Body of pancreas (tissue), 4 donors: ENCODE results near the gene SCIMP. TPM values are rescaled to one million over a fixed set of nuclear protein-coding genes. Genes with fewer than 3 reads are reported as not detected.

Experiments used
- ATAC-seq: fragments of 150-250 bp; one replicate; pipeline ENCODE4 v1.9.1; 2016
- DNase-seq, 4 donors: peaks; one replicate each; pipeline ENCODE4 v3.0.0-alpha.2; 2019
- H3K27ac ChIP-seq, 4 donors: fragments of 200-600 bp; sonication (generic); 1 replicate in 3 of 4; 2 replicates in 1 of 4; pipeline versions ENCODE4 v1.5.1 to v1.6.1; 2016 to 2019; ENCODE audit warnings: mild to moderate bottlenecking in 1 of 4, mixed read lengths in 1 of 4, moderate library complexity in 1 of 4
- H3K27me3 ChIP-seq, 2 donors: fragments of 200-600 bp; sonication (generic); one replicate each; pipeline ENCODE4 v1.6.0; 2016; ENCODE audit warnings: mild to moderate bottlenecking in 1 of 2
- H3K36me3 ChIP-seq, 2 donors: fragments of 200-600 bp; sonication (generic); replicated peaks in 1 of 2; 2 replicates each; pipeline ENCODE4 v1.5.1; 2016; ENCODE audit warnings: low read depth in 2 of 2; ENCODE audit not compliant: insufficient read depth in 1 of 2
- H3K4me1 ChIP-seq: fragments of 200-600 bp; sonication (generic); one replicate; pipeline ENCODE4 v1.6.0; 2016
- H3K4me3 ChIP-seq, 2 donors: fragments of 200-600 bp; sonication (generic); 1 replicate in 1 of 2; 2 replicates in 1 of 2; pipeline ENCODE4 v1.5.1; 2016 to 2019
- H3K9me3 ChIP-seq, 3 donors: fragments of 200-600 bp; sonication (generic); 1 replicate in 2 of 3; 2 replicates in 1 of 3; pipeline ENCODE4 v1.5.1; 2016
- POLR2A ChIP-seq, 3 donors: fragments of 450-650 bp; IDR thresholded peaks; one replicate each; pipeline ENCODE4 v1.6.1; 2016; ENCODE audit warnings: antibody characterized with exemption in 3 of 3, mild to moderate bottlenecking in 2 of 3
- WGBS, 2 donors: methylation state at CpG; one replicate each; pipeline ENCODE4 v1.1.5; 2017; 5-methylcytosine and 5-hydroxymethylcytosine counted together
- intact Hi-C: fragments of 100-400 bp; cut with DNase I; formaldehyde crosslinking; loops from one replicate; pipeline ENCODE4 v1.15.1; 2023
- total RNA-seq, 2 donors: library from RNA; depleted of rRNA; stranded (reverse); fragments of >200 nt; gene quantifications; one replicate each; pipeline ENCODE4 v1.1.0, GENCODE V29; 2016
- TF ChIP-seq, protein P1 (sequence below), 7 experiments: fragments of 450-650 bp in 4 of 7; fragments of 200-600 bp in 3 of 7; sonication (generic) in 3 of 7; IDR thresholded peaks; one replicate each; pipeline ENCODE4 v1.5.1; 2016 to 2019; ENCODE audit warnings: antibody characterized with exemption in 7 of 7

Gene SCIMP
- total RNA-seq, 2 donors from 2014 or later: 0.33 to 2.1 TPM

DNA sequence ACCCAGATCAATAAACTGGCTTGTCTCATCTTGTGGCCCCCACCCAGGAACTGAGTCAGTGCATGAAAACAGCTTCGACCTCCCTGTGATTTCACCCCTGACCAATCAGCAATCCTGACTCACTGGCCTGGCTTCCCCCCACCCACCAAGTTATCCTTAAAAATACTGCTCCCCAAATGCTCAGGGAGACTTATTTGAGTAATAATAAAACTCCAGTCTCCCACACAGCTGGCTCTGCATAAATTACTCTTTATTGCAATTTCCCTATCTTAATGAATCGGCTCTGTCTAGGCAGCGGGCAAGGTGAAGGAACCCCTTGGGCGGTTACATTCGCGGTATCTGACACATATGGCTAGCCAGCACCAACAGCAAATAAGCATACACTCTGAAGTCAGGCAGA lies 37.7 kb upstream of the SCIMP start:
- intact Hi-C loops: no loop called here
- H3K27ac ChIP-seq: no peak overlapping the region
- TF ChIP-seq, protein P1, sequence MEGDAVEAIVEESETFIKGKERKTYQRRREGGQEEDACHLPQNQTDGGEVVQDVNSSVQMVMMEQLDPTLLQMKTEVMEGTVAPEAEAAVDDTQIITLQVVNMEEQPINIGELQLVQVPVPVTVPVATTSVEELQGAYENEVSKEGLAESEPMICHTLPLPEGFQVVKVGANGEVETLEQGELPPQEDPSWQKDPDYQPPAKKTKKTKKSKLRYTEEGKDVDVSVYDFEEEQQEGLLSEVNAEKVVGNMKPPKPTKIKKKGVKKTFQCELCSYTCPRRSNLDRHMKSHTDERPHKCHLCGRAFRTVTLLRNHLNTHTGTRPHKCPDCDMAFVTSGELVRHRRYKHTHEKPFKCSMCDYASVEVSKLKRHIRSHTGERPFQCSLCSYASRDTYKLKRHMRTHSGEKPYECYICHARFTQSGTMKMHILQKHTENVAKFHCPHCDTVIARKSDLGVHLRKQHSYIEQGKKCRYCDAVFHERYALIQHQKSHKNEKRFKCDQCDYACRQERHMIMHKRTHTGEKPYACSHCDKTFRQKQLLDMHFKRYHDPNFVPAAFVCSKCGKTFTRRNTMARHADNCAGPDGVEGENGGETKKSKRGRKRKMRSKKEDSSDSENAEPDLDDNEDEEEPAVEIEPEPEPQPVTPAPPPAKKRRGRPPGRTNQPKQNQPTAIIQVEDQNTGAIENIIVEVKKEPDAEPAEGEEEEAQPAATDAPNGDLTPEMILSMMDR (IDR thresholded peaks at IDR 0.05): no peak
- no peak for TF ChIP-seq POLR2A (IDR thresholded peaks at IDR 0.05)
- peaks cover 7% of the 10 kb centered on the region for H3K4me1 ChIP-seq
- ATAC-seq (no peak), DNase-seq (no peak)
- 76 to 83% methylated on average over 6 of the region's 6 CpGs for WGBS, 2 donors
- no peak overlapping the region for H3K4me3 ChIP-seq
- H3K36me3 ChIP-seq: no peaks in the 10 kb centered on the region
- no peaks in the 10 kb centered on the region for H3K27me3 ChIP-seq
- H3K9me3 ChIP-seq: no peaks in the 10 kb centered on the region

DNA sequence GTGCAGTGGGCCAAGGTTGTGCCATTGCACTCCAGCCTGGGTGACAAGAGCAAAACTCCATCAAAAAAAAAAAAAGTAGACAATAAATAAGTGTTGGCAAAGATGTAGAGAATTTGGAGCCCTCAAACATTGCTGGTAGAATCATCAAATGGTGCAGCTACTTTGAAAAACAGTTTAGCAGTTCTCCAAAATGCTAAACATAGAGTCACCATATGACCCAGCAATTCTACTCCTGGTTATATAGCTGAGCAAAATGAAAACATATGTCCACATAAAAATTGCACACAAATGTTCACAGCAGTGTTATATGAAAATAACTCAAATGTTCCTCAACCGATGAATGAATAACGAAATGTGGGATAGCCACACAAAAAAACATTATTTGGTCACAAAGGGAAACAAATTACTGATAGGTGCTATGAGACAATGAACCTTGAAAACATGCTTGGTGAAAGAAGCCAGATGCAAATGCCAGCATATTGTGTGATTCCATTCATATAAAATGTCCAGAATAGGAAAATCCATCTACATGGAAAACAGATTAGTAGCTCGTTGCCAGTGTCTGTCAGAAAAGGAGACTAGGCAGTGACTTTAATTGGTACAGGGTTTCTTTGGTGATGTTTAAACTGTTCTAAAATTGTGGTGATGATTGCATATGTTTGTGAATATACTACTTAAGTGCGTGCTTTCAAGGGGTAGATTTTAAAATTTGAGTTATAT lies 34.7 kb upstream of the SCIMP start:
- ATAC-seq (no peak), DNase-seq (no peak)
- intact Hi-C loops: no loop called here
- H3K4me1 ChIP-seq: no peaks in the 10 kb centered on the region
- H3K4me3 ChIP-seq: no peak overlapping the region
- TF ChIP-seq, protein P1 (IDR thresholded peaks at IDR 0.05): no peak
- no peak for TF ChIP-seq POLR2A (IDR thresholded peaks at IDR 0.05)
- H3K9me3 ChIP-seq: no peaks in the 10 kb centered on the region
- no peaks in the 10 kb centered on the region for H3K36me3 ChIP-seq
- no peak overlapping the region for H3K27ac ChIP-seq
- 83 to 84% methylated on average over 4 of the region's 4 CpGs for WGBS, 2 donors
- H3K27me3 ChIP-seq: no peaks in the 10 kb centered on the region

DNA sequence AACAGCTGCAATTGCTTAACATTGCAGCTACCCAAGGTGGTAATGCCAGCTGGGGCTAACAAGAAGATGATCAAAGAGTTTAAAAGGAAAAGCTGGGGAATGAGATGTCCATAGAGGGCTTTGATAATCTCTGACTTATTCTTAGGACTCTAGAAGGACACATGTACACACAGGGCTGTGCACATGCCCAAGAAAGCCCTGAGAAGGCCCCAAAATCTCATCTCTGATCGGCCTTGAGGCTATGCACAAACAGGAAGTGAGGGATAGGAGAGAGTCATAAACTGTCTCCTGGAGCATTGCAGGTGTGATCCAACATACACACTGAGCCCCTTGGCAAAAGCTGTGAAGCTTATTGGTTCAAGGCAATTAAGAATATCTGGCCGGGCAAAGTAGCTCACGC lies 30.2 kb upstream of the SCIMP start:
- Histone ChIP-seq H3K36me3 (no peaks in the 10 kb centered on the region), H3K27me3 (no peaks in the 10 kb centered on the region), H3K27ac (no peak overlapping the region), H3K4me1 (peaks cover 5% of the 10 kb centered on the region), H3K9me3 (no peaks in the 10 kb centered on the region), H3K4me3 (no peak overlapping the region)
- ATAC-seq: no peak
- intact Hi-C loops: no loop called here
- 67 to 78% methylated on average over 3 of the region's 3 CpGs for WGBS, 2 donors
- DNase-seq: no peak
- no peak for TF ChIP-seq POLR2A (IDR thresholded peaks at IDR 0.05)
- TF ChIP-seq, protein P1 (IDR thresholded peaks at IDR 0.05): no peak

DNA sequence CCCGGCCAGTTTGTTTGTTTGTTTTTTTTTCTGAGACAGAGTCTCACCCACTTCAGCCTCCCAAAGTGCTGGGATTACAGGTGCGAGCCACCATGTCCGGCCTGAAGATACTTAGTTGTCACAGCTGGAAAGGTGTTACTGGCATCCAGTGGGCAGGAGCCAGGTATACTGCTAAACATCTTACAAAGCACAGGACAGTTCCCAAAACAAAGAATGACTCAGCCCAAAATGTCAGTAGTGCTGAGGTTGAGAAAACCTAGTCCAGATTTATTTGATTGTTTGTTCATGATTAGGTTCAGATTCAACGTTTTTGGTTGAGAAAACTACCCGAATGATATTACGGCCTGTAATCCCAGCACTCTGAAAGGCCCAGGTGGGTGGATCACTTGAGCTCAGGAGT lies 28.8 kb upstream of the SCIMP start:
- DNase-seq (no peak), ATAC-seq (no peak)
- Histone ChIP-seq H3K4me3 (no peak overlapping the region), H3K27me3 (no peaks in the 10 kb centered on the region), H3K36me3 (no peaks in the 10 kb centered on the region), H3K9me3 (no peaks in the 10 kb centered on the region), H3K27ac (no peak overlapping the region), H3K4me1 (peaks cover 5% of the 10 kb centered on the region)
- 79 to 84% methylated on average over 6 of the region's 6 CpGs for WGBS, 2 donors
- TF ChIP-seq, protein P1 (IDR thresholded peaks at IDR 0.05): no peak
- TF ChIP-seq POLR2A (IDR thresholded peaks at IDR 0.05): no peak
- intact Hi-C loops: no loop called here

DNA sequence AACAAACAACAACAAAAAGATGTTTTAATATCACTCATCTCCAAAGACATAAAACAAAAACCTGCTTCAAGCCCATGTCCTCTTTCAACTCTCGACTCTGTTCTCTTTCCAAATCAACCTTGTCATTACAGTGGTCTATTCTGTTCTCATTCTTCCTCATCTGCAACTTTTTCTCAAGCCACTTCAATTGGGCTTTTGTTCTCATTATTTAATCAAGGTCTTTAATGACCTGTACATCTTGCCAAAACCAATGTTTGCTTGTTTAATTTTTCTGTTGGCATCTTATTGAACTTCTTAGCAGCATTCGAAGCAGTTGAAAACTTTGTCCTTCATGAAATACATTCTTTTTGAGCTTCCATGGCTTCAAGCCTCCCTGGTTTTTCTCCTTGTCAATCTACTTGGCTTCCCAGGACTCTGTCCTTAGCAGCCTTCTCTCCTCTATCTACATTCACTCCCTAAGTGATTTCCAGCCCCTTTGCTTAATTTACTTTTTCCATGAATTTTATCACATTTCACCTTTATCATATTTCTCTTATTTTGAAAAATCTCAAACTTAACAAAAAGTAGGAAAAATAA lies 27.8 kb upstream of the SCIMP start:
- Histone ChIP-seq H3K27me3 (no peaks in the 10 kb centered on the region), H3K36me3 (no peaks in the 10 kb centered on the region), H3K9me3 (no peaks in the 10 kb centered on the region), H3K4me1 (peaks cover 5% of the 10 kb centered on the region), H3K4me3 (no peak overlapping the region), H3K27ac (peak overlapping the region in 1 of 4 donors; percentile 1)
- intact Hi-C loops: no loop called here
- no peak for ATAC-seq
- DNase-seq: no peak
- 14 to 22% methylated on average over 2 of the region's 2 CpGs for WGBS, 2 donors
- TF ChIP-seq, protein P1 (IDR thresholded peaks at IDR 0.05): no peak
- TF ChIP-seq POLR2A (IDR thresholded peaks at IDR 0.05): no peak
